Esophagus squamous epithelium (tissue), 4 donors: ENCODE data around the gene TUBA3C.

Source experiments
- POLR2A ChIP-seq, 4 donors: fragments of 450-650 bp; IDR thresholded peaks; one replicate each; pipeline ENCODE4 v1.6.1; 2017; ENCODE audit warnings: antibody characterized with exemption in 4 of 4, mild to moderate bottlenecking in 4 of 4, moderate library complexity in 3 of 4
- TF ChIP-seq, protein P1 (sequence below), 6 experiments: fragments of 450-650 bp in 4 of 6; fragments of 200-600 bp in 2 of 6; sonication (generic) in 2 of 6; IDR thresholded peaks; one replicate each; pipeline ENCODE4 v1.5.1; 2016 to 2019; ENCODE audit warnings: antibody characterized with exemption in 6 of 6, mild to moderate bottlenecking in 4 of 6, moderate library complexity in 4 of 6

- no peak for TF ChIP-seq POLR2A (IDR thresholded peaks at IDR 0.05)
- TF ChIP-seq, protein P1, sequence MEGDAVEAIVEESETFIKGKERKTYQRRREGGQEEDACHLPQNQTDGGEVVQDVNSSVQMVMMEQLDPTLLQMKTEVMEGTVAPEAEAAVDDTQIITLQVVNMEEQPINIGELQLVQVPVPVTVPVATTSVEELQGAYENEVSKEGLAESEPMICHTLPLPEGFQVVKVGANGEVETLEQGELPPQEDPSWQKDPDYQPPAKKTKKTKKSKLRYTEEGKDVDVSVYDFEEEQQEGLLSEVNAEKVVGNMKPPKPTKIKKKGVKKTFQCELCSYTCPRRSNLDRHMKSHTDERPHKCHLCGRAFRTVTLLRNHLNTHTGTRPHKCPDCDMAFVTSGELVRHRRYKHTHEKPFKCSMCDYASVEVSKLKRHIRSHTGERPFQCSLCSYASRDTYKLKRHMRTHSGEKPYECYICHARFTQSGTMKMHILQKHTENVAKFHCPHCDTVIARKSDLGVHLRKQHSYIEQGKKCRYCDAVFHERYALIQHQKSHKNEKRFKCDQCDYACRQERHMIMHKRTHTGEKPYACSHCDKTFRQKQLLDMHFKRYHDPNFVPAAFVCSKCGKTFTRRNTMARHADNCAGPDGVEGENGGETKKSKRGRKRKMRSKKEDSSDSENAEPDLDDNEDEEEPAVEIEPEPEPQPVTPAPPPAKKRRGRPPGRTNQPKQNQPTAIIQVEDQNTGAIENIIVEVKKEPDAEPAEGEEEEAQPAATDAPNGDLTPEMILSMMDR (IDR thresholded peaks at IDR 0.05): no peak
Measured at GRCh38 chr13:19181621-19182485, at the start of gene TUBA3C.
